A549 treated with dexamethasone at 1 μM for 4 hours (cell line): Measurements from ENCODE around the gene PRR12. TPM values are rescaled to one million over a fixed set of nuclear protein-coding genes. Genes with fewer than 3 reads are reported as not detected.

ENCODE experiments used
- total RNA-seq: library from RNA; stranded (reverse); fragments of 200-300 nt; extraction: Qiagen RNA extraction; gene quantifications from 5 replicates; pipeline ENCODE4 v1.2.3, GENCODE V29; 2022

The PRR12 gene
- 25.0 to 45.9 TPM (median 44.1 TPM) in 5 replicates for total RNA-seq

GRCh38 chr19:49590971-49591730, at the start of gene PRR12:
Gene PRR12 (plus strand): TSS chr19:49591182. CDS start chr19:49591655, 473 bp downstream.

GRCh38 chr19:49580264-49581006, 10.5 kb upstream of the PRR12 start, which contains the start of gene NOSIP:
Gene NOSIP (minus strand): TSS chr19:49580556. CDS start chr19:49560691, 19,865 bp downstream.

GRCh38 chr19:49581007-49581508, 9.9 kb upstream of the PRR12 start, which contains the start of gene PRRG2:
Gene PRRG2 (plus strand): TSS chr19:49581316. CDS start chr19:49583220, 1,904 bp downstream.

DNA sequence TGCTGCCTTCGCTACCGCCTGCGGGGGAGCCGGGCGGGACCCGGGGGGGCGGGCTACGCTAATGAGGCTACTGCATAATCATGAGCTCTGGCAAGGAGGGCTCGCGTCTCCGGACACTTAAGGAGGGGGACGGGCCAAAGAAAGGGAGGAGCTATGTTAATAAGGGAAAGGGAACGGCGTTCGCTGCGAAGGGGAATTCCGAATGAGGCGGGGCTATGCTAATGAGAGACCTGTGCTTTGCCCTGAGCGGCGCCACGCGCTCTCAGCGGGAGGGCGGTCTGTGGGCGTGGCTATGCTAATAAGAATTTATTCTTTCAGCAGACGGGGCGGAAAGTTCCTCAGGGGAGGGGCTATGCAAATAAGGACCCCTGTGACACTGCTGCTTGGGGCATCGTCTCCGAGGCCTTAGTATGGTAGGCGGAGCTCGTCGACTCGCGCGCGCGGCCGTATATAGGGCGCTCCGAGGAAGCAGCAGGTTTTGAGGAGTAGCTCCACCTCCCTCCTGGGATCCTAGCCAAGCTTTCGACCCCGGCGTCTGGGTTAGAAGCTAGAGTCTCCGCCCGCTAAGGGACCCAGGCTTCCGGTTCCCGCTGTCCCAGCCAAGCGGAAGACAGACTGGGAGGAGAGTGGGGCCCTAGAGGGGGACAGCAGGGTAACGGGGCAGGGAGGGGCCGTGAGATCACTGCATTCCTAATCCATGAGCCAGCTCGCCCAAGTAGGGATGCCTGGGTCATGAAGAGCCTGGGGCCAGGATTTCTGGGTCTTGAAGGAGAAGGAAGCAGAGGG, 49.3 kb downstream of the PRR12 start, which contains the start of gene RRAS:
RRAS (minus strand) TSS at position 31 of the 786 bp plus-strand sequence. CDS start 45 bp downstream, outside the sequence.

GRCh38 chr19:49641688-49642491, 50.9 kb downstream of the PRR12 start, which contains the start of gene SCAF1:
Gene SCAF1 (plus strand): TSS chr19:49642209. CDS start chr19:49645027, 2,818 bp downstream.

DNA sequence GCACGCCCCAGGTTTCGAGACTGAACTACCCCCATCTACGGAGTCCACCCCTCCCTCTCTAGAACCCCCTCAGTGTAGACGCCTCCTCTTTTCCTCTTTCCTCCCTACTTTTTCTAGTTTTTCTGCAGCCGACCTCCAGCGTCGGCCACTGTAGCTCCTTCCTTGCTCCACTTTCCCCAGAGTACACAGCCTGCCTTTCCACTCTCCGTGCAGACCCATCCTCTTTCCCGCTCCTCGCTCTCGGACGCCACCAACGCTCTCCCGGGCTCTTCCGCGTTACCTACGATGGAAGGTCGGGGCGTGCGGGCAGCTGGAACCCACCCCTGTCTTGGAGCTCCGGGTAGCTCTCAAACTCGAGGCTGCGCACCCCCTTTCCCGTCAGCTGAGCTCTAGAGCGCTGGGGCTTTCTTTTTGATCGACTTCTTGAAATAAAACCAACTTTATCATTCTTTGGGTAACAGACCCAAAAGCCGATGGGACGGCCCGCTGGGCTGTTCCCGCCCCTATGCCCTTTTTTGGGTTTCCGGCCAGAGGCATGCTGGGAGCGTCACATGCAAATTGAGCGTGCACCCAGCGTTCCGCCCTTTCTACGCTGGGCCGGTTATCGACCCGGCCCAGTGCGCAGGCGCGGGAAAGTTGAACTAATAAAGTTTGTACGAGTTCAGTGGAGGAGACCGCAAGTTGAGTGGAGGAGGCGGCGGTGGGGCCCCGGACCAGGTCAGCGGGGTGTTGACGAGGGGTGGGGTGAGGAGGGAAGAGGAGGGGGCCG, 74.6 kb downstream of the PRR12 start, which contains the start of the genes BCL2L12 and IRF3:
BCL2L12 (plus strand) TSS at position 583 of the 769 bp plus-strand sequence. CDS start 760 bp downstream, outside the sequence.
IRF3 (minus strand) TSS at position 507 of the 769 bp plus-strand sequence. CDS start 1,019 bp downstream, outside the sequence.

Other genes starting within 250 kb of the PRR12 start
- 14.1 to 19.5 TPM (median 17.1 TPM) in 5 replicates for gene TEAD2, start 228.8 kb upstream of the PRR12 start, total RNA-seq
- gene DKKL1, start 227.3 kb upstream of the PRR12 start, total RNA-seq = 0.30 to 0.76 TPM (median 0.55 TPM) in 5 replicates
- not detected in 5 replicates for gene KASH5, start 202.9 kb upstream of the PRR12 start, total RNA-seq
- not detected in 5 replicates for gene PTH2, start 167.7 kb upstream of the PRR12 start, total RNA-seq
- gene GFY, start 165.8 kb upstream of the PRR12 start, total RNA-seq = 0.17 to 0.40 TPM (median 0.23 TPM) in 5 replicates
- 0.23 to 0.76 TPM (median 0.57 TPM) in 5 replicates for gene SLC17A7, start 149.7 kb upstream of the PRR12 start, total RNA-seq
- 81.5 to 86.8 TPM (median 85.6 TPM) in 5 replicates for gene PIH1D1, start 139.4 kb upstream of the PRR12 start, total RNA-seq
- gene ALDH16A1, start 138.0 kb upstream of the PRR12 start, total RNA-seq = 13.0 to 27.7 TPM (median 23.9 TPM) in 5 replicates
- gene FLT3LG, start 117.0 kb upstream of the PRR12 start, total RNA-seq = 0.94 to 1.6 TPM (median 1.2 TPM) in 5 replicates
- 3,612 to 4,177 TPM (median 3,742 TPM) in 5 replicates for gene RPL13A, start 103.6 kb upstream of the PRR12 start, total RNA-seq
- 3,652 to 4,941 TPM (median 3,741 TPM) in 5 replicates for gene RPS11, start 94.7 kb upstream of the PRR12 start, total RNA-seq
- gene FCGRT, start 78.5 kb upstream of the PRR12 start, total RNA-seq = 25.0 to 32.5 TPM (median 28.0 TPM) in 5 replicates
- 1.5 to 3.5 TPM (median 2.6 TPM) in 5 replicates for gene RCN3, start 63.2 kb upstream of the PRR12 start, total RNA-seq
- 90.9 to 110 TPM (median 106 TPM) in 5 replicates for gene NOSIP, start 10.6 kb upstream of the PRR12 start, total RNA-seq
- 0.62 to 0.97 TPM (median 0.64 TPM) in 5 replicates for gene PRRG2, start 9.9 kb upstream of the PRR12 start, total RNA-seq
- gene RRAS, start 49.0 kb downstream of the PRR12 start, total RNA-seq = 105 to 170 TPM (median 157 TPM) in 5 replicates
- 39.2 to 76.5 TPM (median 69.9 TPM) in 5 replicates for gene SCAF1, start 51.0 kb downstream of the PRR12 start, total RNA-seq
- gene IRF3, start 74.7 kb downstream of the PRR12 start, total RNA-seq = 67.8 to 112 TPM (median 100 TPM) in 5 replicates
- gene BCL2L12, start 74.8 kb downstream of the PRR12 start, total RNA-seq = 56.1 to 64.2 TPM (median 59.7 TPM) in 5 replicates
- gene PRMT1, start 86.1 kb downstream of the PRR12 start, total RNA-seq = 394 to 431 TPM (median 409 TPM) in 5 replicates
- gene ADM5, start 98.4 kb downstream of the PRR12 start, total RNA-seq = 3.0 to 5.7 TPM (median 5.0 TPM) in 5 replicates
- gene CPT1C, start 99.9 kb downstream of the PRR12 start, total RNA-seq = 11.3 to 13.2 TPM (median 12.1 TPM) in 5 replicates
- gene TSKS, start 172.1 kb downstream of the PRR12 start, total RNA-seq = not detected in 5 replicates
- 38.6 to 62.6 TPM (median 60.1 TPM) in 5 replicates for gene AP2A1, start 175.8 kb downstream of the PRR12 start, total RNA-seq
- gene FUZ, start 222.1 kb downstream of the PRR12 start, total RNA-seq = 12.7 to 14.1 TPM (median 13.9 TPM) in 5 replicates
- gene MED25, start 227.1 kb downstream of the PRR12 start, total RNA-seq = 41.8 to 70.4 TPM (median 65.8 TPM) in 5 replicates